Astrocyte (in vitro differentiated cells and primary cell): ENCODE results near the gene HECW1.

Experiments used
- EZH2 ChIP-seq: IDR thresholded peaks from 2 replicates; pipeline ENCODE4 v1.6.1; 2012; ENCODE audit warnings: mild to moderate bottlenecking, low read length, inconsistent platforms; ENCODE audit not compliant: insufficient read depth
- TF ChIP-seq, protein P1 (sequence below): IDR thresholded peaks from 2 replicates; pipeline ENCODE4 v1.5.1; 2011; ENCODE audit warnings: low read depth, mild to moderate bottlenecking, inconsistent platforms, low read length, moderate library complexity; ENCODE audit not compliant: insufficient read depth

DNA sequence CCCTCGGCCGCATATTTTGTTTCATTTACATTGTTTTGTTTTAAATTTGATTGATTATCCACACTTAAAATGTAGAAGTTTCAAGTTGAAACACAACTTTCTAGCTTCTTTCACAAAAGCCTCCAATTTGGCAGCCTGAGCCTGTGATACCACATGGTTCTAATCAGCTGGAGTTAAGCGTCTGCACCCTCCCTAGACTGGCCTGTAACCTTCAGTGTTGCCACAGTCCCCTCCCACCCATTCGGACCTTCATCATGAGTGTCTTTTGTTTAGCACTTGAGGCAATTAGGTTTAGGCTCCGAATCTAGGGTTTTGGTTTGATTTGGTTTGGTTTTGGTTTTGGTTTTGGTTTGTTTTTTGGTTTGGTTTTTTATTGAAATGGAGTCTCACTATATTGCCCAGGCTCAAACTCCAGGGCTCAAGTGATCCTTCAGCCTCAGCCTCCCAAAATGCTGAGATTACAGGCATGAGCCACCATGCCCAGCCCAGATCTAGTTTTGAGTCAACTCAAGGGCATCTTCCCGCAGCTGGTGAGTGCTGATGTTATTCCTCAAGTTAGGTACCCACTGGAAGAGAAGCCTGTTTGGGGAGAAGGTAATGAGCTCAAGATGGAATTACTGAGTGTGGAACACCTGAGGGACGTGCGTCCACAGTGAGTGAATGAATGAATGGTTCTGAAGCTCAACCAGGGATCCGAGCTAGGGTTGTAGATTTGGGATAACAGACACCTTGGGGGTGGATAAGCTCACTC, 201.4 kb downstream of the HECW1 start:
- TF ChIP-seq, protein P1, sequence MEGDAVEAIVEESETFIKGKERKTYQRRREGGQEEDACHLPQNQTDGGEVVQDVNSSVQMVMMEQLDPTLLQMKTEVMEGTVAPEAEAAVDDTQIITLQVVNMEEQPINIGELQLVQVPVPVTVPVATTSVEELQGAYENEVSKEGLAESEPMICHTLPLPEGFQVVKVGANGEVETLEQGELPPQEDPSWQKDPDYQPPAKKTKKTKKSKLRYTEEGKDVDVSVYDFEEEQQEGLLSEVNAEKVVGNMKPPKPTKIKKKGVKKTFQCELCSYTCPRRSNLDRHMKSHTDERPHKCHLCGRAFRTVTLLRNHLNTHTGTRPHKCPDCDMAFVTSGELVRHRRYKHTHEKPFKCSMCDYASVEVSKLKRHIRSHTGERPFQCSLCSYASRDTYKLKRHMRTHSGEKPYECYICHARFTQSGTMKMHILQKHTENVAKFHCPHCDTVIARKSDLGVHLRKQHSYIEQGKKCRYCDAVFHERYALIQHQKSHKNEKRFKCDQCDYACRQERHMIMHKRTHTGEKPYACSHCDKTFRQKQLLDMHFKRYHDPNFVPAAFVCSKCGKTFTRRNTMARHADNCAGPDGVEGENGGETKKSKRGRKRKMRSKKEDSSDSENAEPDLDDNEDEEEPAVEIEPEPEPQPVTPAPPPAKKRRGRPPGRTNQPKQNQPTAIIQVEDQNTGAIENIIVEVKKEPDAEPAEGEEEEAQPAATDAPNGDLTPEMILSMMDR: no peak
- no peak for TF ChIP-seq EZH2
